Measurements from ENCODE around the gene DNPH1.

The DNPH1 gene

DNA sequence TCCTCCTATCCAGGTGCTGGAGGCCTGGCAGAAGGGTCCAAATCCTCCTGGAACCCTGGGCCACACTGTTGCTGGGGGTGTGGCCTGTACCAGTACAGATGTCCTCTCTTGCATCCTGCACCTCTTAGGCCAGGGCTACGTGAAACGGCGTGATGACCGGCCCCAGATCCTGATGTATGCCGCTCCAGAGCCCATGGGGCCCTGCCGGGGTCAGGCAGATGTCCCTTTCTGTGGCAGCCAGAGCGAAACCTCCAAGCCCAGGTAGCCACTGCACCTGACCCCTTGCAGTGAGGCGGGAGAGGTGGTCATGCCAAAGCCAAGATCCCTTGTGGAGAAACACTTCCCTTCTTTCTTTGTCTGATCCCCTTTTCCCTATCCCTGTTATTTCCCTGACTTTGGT is 14.2 kb downstream of the DNPH1 start:
- no peak for DNase-seq (ENCODE audit: low read depth, low spot score)

- no peak for DNase-seq (ENCODE audit: low read depth, low spot score)
These were observed 15.8 kb downstream of the DNPH1 start for GRCh38 chr6:43213431-43213830.

GRCh38 chr6:43211955-43212354 is 17.3 kb downstream of the DNPH1 start:
- no peak for DNase-seq (ENCODE audit: low read depth, low spot score)

- DNase-seq (ENCODE audit: low read depth, low spot score), result no peak
These were observed 22.0 kb downstream of the DNPH1 start for GRCh38 chr6:43207286-43207685.

- no peak for DNase-seq (ENCODE audit: low read depth, low spot score)
These were observed 23.4 kb downstream of the DNPH1 start for GRCh38 chr6:43205849-43206248.

- DNase-seq (ENCODE audit: low read depth, low spot score), result no peak
These were observed 24.8 kb downstream of the DNPH1 start for GRCh38 chr6:43204271-43205105.

GRCh38 chr6:43203718-43204095 is 25.6 kb downstream of the DNPH1 start:
- no peak for DNase-seq (ENCODE audit: low read depth, low spot score)

DNA sequence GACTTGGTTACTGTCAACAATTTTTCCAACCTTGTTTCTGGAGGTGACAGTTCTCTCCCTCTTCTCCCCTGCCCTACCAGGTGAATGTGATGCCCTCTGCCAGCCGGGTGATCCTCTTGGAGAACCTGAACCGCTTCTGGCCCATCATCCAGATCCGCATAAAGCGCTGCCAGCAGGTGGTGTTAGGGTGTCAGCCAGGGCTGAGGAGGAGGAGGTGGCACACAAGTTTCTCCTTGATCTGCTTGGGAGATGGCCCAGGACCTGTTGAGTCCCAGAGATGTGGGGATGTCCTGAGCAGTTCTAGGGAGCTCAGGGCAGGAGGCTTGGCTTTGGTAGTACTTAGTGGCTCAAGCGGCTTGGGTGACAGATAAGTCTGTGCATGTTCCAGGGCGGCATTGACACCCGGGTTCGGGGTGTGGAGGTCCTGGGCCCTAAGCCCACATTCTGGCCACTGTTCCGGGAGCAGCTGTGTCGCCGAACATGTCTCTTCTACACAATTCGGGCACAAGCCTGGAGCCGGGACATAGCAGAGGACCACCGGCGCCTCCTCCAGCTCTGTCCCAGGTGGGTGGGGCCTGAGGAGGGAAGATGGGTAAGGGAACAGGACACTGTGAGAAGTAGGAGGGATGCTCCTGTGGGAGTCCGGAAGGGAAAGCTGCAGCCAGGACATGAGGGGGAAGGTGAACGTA is 26.1 kb downstream of the DNPH1 start:
- no peak for DNase-seq (ENCODE audit: low read depth, low spot score)

GRCh38 chr6:43202451-43202850 is 26.8 kb downstream of the DNPH1 start:
- DNase-seq (ENCODE audit: low read depth, low spot score), result no peak

- no peak for DNase-seq (ENCODE audit: low read depth, low spot score)
These were observed 28.7 kb downstream of the DNPH1 start for GRCh38 chr6:43200541-43200940.

GRCh38 chr6:43199912-43200311 is 29.4 kb downstream of the DNPH1 start:
- no peak for DNase-seq (ENCODE audit: low read depth, low spot score)

DNA sequence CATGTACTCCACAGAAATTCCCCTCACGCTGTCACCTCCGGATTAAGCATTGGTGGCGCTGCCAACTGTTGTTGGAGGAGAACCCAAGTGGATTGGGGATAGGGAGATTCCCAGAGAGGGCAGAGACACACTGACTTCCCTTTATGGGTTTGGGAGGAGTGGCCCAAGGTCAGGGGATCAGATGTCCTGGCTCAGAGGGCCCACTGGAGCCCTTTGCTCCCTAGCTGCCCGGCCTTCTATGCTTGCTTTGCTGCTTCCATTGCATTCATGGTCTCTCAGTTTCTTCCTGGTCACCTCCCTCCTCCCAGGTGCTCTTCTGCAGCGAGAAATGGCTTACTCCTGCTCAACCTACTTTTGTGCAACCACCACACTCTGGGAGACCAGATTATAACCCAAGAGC is 32.9 kb downstream of the DNPH1 start:
- DNase-seq (ENCODE audit: low read depth, low spot score), result no peak

GRCh38 chr6:43193929-43194328 is 35.4 kb downstream of the DNPH1 start:
- no peak for DNase-seq (ENCODE audit: low read depth, low spot score)

DNA sequence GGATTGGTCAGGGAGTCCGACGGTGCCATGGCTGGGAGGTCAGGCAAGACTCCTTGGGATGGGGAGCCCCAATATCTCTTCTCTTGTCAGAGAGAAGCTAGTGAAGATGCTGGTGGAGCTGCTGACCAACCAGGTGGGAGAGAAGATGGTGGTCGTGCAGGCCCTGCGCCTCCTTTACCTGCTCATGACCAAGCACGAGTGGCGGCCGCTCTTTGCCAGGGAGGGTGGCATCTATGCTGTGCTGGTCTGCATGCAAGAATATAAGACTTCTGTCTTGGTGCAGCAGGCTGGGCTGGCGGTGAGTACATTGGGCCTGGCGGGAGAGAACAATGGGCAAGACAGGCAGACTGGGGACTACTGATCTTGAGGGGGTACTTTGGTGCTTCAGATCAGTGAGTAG is 36.4 kb downstream of the DNPH1 start:
- DNase-seq (ENCODE audit: low read depth, low spot score), result no peak

DNA sequence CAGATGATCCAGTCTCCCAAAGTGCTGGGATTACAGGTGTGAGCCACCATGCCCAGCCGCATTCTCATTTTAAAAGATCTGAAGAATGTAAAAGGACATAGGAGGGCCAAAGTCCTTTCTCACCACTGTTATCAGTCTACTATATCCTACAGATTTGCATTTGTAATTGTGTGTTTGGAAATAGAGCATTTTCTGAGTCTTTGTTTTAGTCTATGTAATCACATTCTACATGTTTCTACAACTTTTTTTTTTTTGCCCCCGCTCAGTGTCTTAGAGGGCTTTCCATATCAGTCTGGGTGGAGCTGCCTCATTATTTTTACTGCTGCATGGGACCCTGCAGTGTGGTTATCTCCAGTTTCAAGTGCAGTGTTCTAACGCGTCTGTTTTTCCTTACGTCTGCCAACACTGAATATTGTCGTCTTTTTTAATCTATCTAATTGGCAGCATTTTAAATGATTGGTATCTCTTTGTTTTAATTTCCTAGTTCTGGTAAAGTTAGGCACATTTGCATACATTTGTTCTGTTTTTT is 39.4 kb downstream of the DNPH1 start:
- no peak for DNase-seq (ENCODE audit: low read depth, low spot score)

- no peak for DNase-seq (ENCODE audit: low read depth, low spot score)
These were observed 40.9 kb downstream of the DNPH1 start for GRCh38 chr6:43188426-43188825.

- no peak for DNase-seq (ENCODE audit: low read depth, low spot score)
These were observed 41.5 kb downstream of the DNPH1 start for GRCh38 chr6:43187821-43188220.

DNA sequence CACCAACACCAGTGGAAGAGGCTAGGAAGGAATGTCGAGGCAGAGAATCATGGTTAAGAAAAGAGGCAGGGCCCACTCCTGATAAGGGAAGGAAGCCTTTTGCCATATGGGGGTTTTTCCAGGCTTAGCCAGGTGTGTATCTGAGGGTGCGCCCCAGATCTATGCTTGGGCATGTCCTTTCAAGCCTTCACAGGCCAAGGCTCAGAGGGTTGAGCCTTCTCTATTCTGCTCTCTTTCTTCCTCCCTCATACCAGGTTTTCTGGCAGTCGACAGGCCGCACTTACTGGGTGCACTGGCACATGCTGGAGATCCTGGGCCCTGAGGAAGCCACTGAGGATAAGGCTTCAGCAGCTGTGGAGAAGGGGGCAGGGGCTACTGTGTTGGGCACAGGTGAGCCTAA is 42.6 kb downstream of the DNPH1 start:
- DNase-seq (ENCODE audit: low read depth, low spot score), result no peak

DNA sequence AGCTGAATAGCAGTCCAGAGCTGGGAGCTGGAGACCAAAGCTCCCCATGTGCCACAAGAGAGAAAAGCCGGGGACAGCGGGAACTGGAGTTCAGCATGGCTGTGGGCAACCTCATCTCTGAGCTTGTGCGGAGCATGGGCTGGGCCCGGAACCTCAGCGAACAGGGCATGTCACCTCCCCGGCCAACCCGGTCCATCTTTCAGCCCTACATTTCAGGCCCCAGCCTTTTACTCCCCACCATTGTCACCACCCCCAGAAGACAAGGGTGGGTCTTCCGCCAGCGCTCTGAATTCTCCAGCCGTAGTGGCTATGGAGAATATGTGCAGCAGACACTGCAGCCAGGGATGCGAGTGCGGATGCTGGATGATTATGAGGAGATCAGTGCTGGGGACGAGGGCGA is 43.3 kb downstream of the DNPH1 start:
- DNase-seq (ENCODE audit: low read depth, low spot score), result no peak

GRCh38 chr6:43185391-43185985 is 43.8 kb downstream of the DNPH1 start:
- DNase-seq (ENCODE audit: low read depth, low spot score), result no peak

- no peak for DNase-seq (ENCODE audit: low read depth, low spot score)
These were observed 44.9 kb downstream of the DNPH1 start for GRCh38 chr6:43184268-43184985.

DNA sequence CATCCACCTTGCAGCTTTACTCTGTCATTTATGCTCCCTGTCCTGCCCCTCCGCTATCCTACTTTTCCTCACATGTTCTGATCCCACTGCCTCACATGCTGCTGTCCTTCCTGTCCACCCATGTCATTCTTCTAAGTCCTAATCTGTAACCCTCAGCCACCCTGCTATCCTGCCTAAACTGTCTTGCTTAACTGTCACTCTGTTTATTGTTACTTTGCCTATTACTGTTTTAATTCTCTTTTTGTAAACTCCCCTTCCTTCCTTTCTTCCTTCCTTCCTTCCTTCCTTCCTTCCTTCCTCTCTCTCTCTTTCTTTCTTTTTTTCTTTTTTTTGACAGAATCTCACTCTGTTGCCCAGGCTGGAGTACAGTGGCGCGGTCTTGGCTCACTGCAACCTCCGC is 45.8 kb downstream of the DNPH1 start:
- DNase-seq (ENCODE audit: low read depth, low spot score), result no peak
